Measurements from ENCODE around the gene TKT. TPM values are rescaled to one million over a fixed set of nuclear protein-coding genes. Genes with fewer than 3 reads are reported as not detected.

The TKT gene
- total RNA-seq, 1 donor from 2014 or later = 437 TPM

GRCh38 chr3:53259427-53260259 is 3.8 kb upstream of the TKT start:
- no peak for ATAC-seq
- intact Hi-C loops (cut with DNase I) = no loop called here
- no peak for TF ChIP-seq CTCF (IDR thresholded peaks at IDR 0.05)

GRCh38 chr3:53258600-53259426 is 3.0 kb upstream of the TKT start:
- no peak for TF ChIP-seq CTCF (IDR thresholded peaks at IDR 0.05)

More at GRCh38 chr3:53259427-53260259, 3.8 kb upstream of the TKT start:
- Histone ChIP-seq H3K9me3 (no peaks in the 10 kb centered on the region), H3K4me3 (no peak overlapping the region), H3K36me3 (no peaks in the 10 kb centered on the region), H3K27me3 (ENCODE audit: low read depth) (no peaks in the 10 kb centered on the region), H3K27ac (peak overlapping the region; percentile 31), H3K4me1 (peaks cover 12% of the 10 kb centered on the region)
- no peak for DNase-seq

GRCh38 chr3:53257465-53257864 is 1.6 kb upstream of the TKT start:
- no peak for ATAC-seq
- DNase-seq = no peak
- Histone ChIP-seq H3K36me3 (no peaks in the 10 kb centered on the region), H3K27me3 (ENCODE audit: low read depth) (no peaks in the 10 kb centered on the region), H3K27ac (no peak overlapping the region), H3K9me3 (no peaks in the 10 kb centered on the region), H3K4me1 (peaks cover 33% of the 10 kb centered on the region), H3K4me3 (no peak overlapping the region)
- intact Hi-C loops (cut with DNase I) = no loop called here
- TF ChIP-seq CTCF (IDR thresholded peaks at IDR 0.05) = no peak

More at GRCh38 chr3:53258600-53259426, 3.0 kb upstream of the TKT start:
- H3K9me3 ChIP-seq = no peaks in the 10 kb centered on the region
- no peaks in the 10 kb centered on the region for H3K27me3 ChIP-seq (ENCODE audit: low read depth)
- H3K4me1 ChIP-seq = peaks cover 20% of the 10 kb centered on the region
- ATAC-seq = no peak
- no peak overlapping the region for H3K4me3 ChIP-seq
- H3K27ac ChIP-seq = no peak overlapping the region
- no peak for DNase-seq
- no peaks in the 10 kb centered on the region for H3K36me3 ChIP-seq
- intact Hi-C loops (cut with DNase I) = no loop called here

GRCh38 chr3:53256704-53257055 is 858 bp upstream of the TKT start:
- Histone ChIP-seq H3K9me3 (no peaks in the 10 kb centered on the region), H3K36me3 (no peaks in the 10 kb centered on the region), H3K4me3 (no peak overlapping the region), H3K27me3 (ENCODE audit: low read depth) (no peaks in the 10 kb centered on the region), H3K27ac (no peak overlapping the region), H3K4me1 (peaks cover 37% of the 10 kb centered on the region)
- intact Hi-C loops (cut with DNase I) = no loop called here
- DNase-seq (no peak), ATAC-seq (no peak)
- TF ChIP-seq CTCF (IDR thresholded peaks at IDR 0.05) = no peak

GRCh38 chr3:53255423-53255774 is 423 bp downstream of the TKT start:
- intact Hi-C loops (cut with DNase I) = no loop called here
- peak; percentile 65 for DNase-seq

More at GRCh38 chr3:53255423-53255774, 423 bp downstream of the TKT start:
- H3K4me1 ChIP-seq = peaks cover 48% of the 10 kb centered on the region
- peak overlapping the region; percentile 87 for H3K27ac ChIP-seq
- TF ChIP-seq CTCF (IDR thresholded peaks at IDR 0.05) = no peak
- no peaks in the 10 kb centered on the region for H3K9me3 ChIP-seq
- peak overlapping the region; percentile 96 for H3K4me3 ChIP-seq
- ATAC-seq = peak; percentile 51 to 56
- H3K36me3 ChIP-seq = no peaks in the 10 kb centered on the region
- H3K27me3 ChIP-seq (ENCODE audit: low read depth) = no peaks in the 10 kb centered on the region

All from lower lobe of right lung (tissue), 2 donors.